Bronchial epithelial cell (primary cell): ENCODE measurements around the gene PRSS38. TPM values are rescaled to one million over a fixed set of nuclear protein-coding genes. Genes with fewer than 3 reads are reported as not detected.

Source experiments
- DNase-seq: peaks from one replicate; pipeline ENCODE4 v3.0.0-alpha.2; 2010; ENCODE audit warnings: low read depth
- FAIRE-seq: peaks from 2 replicates; lab custom pipeline; 2011; peaks lifted over from hg19 to GRCh38; lab: Jason Lieb, UNC
- H3K27me3 ChIP-seq: 2 replicates; pipeline ENCODE4 v1.5.1; 2011; ENCODE audit warnings: low read length; ENCODE audit not compliant: control insufficient read depth, insufficient read depth
- H3K36me3 ChIP-seq: 2 replicates; pipeline ENCODE4 v1.5.1; 2011; ENCODE audit warnings: low read length; ENCODE audit not compliant: control insufficient read depth, insufficient read depth
- H3K4me3 ChIP-seq: 2 replicates; pipeline ENCODE4 v1.5.1; 2011; ENCODE audit warnings: mild to moderate bottlenecking, low read depth, low read length, control low read depth
- total RNA-seq: library from RNA; depleted of rRNA; stranded (reverse); fragments of >200 nt; gene quantifications from 2 replicates; pipeline ENCODE4 v1.2.1, GENCODE V29; 2014
- TF ChIP-seq, protein P1 (sequence below): IDR thresholded peaks from 2 replicates; pipeline ENCODE4 v1.5.1; 2011; ENCODE audit warnings: mild to moderate bottlenecking, moderate library complexity, low read length, control low read depth, inconsistent platforms; ENCODE audit not compliant: insufficient read depth, severe bottlenecking

PRSS38 gene
- total RNA-seq, 1 donor from 2014 or later, result not detected

DNA sequence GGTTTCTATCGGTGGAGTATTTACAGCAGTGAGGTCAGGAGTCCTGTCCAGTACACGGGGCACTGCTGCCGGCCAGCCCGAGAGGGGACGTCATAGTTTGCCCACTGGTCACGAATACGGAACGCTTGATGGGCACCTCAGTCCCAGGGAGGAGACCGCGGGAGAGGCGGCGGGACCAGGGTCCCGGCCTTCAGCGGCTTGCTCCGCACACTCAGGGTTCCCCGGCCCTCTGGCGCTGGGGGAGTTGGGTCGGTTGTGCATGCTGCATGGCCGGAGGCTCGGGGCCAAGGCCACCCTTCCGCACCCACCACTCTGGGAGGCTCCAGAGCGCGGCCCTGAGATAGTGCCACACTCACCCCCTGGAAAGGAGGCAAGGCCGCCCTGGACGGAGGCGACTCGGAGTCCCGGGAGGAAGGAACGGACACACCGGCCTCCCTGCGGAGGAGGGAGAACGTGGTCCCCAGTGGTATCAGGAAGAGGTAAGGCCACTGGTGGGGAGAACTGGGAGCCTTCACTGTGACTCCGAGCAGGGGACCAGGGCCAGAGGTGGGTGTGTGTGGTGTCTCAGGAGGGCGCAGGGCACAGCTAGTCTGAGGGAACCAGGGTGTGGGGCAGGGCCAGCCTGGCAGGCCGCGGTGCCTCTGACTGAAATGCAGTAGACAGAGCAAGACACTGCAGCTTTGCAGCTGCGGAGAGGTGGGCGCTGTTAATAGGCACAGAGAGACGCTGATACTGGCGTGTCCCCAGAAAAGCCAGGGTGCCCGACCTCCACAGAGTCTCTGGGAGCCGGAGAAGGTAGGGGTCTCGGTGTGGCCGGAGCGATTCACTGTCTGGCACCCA, 28.6 kb upstream of the PRSS38 start:
- FAIRE-seq (no peak), DNase-seq (no peak)
- H3K4me3 ChIP-seq, result peak overlapping the region; percentile 56
- peaks cover 2% of the 10 kb centered on the region for H3K27me3 ChIP-seq
- TF ChIP-seq, protein P1, sequence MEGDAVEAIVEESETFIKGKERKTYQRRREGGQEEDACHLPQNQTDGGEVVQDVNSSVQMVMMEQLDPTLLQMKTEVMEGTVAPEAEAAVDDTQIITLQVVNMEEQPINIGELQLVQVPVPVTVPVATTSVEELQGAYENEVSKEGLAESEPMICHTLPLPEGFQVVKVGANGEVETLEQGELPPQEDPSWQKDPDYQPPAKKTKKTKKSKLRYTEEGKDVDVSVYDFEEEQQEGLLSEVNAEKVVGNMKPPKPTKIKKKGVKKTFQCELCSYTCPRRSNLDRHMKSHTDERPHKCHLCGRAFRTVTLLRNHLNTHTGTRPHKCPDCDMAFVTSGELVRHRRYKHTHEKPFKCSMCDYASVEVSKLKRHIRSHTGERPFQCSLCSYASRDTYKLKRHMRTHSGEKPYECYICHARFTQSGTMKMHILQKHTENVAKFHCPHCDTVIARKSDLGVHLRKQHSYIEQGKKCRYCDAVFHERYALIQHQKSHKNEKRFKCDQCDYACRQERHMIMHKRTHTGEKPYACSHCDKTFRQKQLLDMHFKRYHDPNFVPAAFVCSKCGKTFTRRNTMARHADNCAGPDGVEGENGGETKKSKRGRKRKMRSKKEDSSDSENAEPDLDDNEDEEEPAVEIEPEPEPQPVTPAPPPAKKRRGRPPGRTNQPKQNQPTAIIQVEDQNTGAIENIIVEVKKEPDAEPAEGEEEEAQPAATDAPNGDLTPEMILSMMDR, result no peak
- H3K36me3 ChIP-seq, result no peaks in the 10 kb centered on the region

- FAIRE-seq (no peak), DNase-seq (peak; percentile 85)
- TF ChIP-seq, protein P1, result no peak
- Histone ChIP-seq H3K27me3 (peaks cover 2% of the 10 kb centered on the region), H3K4me3 (peak overlapping the region; percentile 56), H3K36me3 (no peaks in the 10 kb centered on the region)
These were observed 27.8 kb upstream of the PRSS38 start for GRCh38 chr1:227787513-227788270.

- peak overlapping the region; percentile 56 for H3K4me3 ChIP-seq
- H3K36me3 ChIP-seq, result no peaks in the 10 kb centered on the region
- TF ChIP-seq, protein P1, result no peak
- DNase-seq, result peak; percentile 37
- H3K27me3 ChIP-seq, result peaks cover 2% of the 10 kb centered on the region
- FAIRE-seq, result no peak
These were observed 27.0 kb upstream of the PRSS38 start for GRCh38 chr1:227788271-227789083.

DNA sequence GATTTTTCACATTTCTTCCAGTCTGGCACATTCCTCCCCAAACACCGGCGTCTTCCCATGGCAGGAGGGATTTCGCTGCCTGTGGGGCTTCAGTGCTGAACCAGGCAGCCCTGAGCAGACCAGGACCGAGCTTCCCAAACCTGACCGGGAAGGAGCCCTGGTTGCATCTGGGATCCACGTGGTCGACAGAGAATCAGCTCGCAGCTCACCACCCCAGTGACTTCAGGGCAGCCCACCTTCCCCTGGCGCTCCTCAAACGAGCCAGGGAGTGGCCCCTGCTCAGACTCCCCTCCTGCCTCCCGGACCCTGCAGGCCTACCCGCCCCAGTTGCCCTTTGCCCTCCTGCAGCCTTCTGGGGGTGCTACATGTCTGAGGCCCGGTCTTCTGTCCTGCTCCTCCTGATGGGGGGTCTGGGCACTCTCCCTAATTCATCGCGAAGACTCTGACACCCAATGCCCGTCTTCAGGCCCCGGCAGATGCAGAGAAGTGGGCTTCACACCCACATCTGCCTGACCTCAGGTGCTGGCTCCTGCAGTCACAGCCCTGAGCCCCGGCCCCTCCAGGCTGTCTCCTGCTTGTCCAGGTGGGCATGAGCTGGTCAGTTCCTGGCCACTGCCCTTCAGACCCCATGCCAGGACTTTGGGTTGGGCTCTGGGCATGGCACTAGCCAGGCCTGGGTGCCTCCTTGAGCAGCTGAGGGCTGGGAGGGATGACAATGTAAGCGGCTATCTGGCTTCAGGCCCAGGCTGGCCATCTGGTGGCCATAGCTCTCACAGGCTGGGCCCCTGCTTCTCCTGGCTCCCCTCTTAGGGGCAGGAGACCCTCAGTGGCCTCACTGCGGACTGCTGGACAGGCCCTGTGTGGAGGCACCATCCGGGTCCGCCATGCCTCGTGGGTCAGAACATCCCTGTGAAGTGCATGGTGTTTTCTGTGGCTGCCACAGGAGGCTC, 26.1 kb upstream of the PRSS38 start:
- DNase-seq (no peak), FAIRE-seq (no peak)
- Histone ChIP-seq H3K36me3 (no peaks in the 10 kb centered on the region), H3K4me3 (peak overlapping the region; percentile 56), H3K27me3 (peaks cover 2% of the 10 kb centered on the region)
- TF ChIP-seq, protein P1, result no peak

GRCh38 chr1:227790034-227790400, 25.5 kb upstream of the PRSS38 start:
- Histone ChIP-seq H3K36me3 (no peaks in the 10 kb centered on the region), H3K4me3 (no peak overlapping the region), H3K27me3 (peaks cover 2% of the 10 kb centered on the region)
- DNase-seq, result no peak
- TF ChIP-seq, protein P1, result no peak
- FAIRE-seq, result no peak
